Tibial artery (tissue), 4 donors: ENCODE results near the gene FXYD4.

Experiments used
- DNase-seq, 2 donors: peaks; one replicate each; pipeline ENCODE4 v3.0.0-alpha.2; 2019
- H3K27ac ChIP-seq, 2 donors: fragments of 200-600 bp; sonication (generic) in 1 of 2; 1 replicate in 1 of 2; 2 replicates in 1 of 2; pipeline ENCODE4 v1.5.1; 2018 to 2019; ENCODE audit warnings: mild to moderate bottlenecking in 1 of 2
- H3K27me3 ChIP-seq, 2 donors: fragments of 200-600 bp; sonication (generic) in 1 of 2; one replicate each; pipeline versions ENCODE4 v1.5.1 to v1.6.0; 2016 to 2019
- H3K36me3 ChIP-seq, 3 donors: fragments of 200-600 bp; sonication (generic) in 2 of 3; one replicate each; pipeline ENCODE4 v1.5.1; 2016 to 2019; ENCODE audit warnings: mild to moderate bottlenecking in 2 of 3
- H3K4me1 ChIP-seq, 4 donors: fragments of 200-600 bp; sonication (generic) in 2 of 4; 1 replicate in 3 of 4; 2 replicates in 1 of 4; pipeline ENCODE4 v1.5.1; 2016 to 2019
- H3K4me3 ChIP-seq, 2 donors: fragments of 200-600 bp; sonication (generic) in 1 of 2; 1 replicate in 1 of 2; 2 replicates in 1 of 2; pipeline ENCODE4 v1.5.1; 2018 to 2019; ENCODE audit warnings: mild to moderate bottlenecking in 2 of 2
- H3K9me3 ChIP-seq, 3 donors: fragments of 200-600 bp; sonication (generic) in 1 of 3; one replicate each; pipeline ENCODE4 v1.5.1; 2016 to 2019
- CTCF ChIP-seq, 2 experiments: fragments of 200-600 bp in 1 of 2; fragments of 450-650 bp in 1 of 2; IDR thresholded peaks; one replicate each; pipeline ENCODE4 v1.5.1; 2017 to 2019; ENCODE audit warnings: antibody characterized with exemption in 2 of 2, mild to moderate bottlenecking in 1 of 2, moderate library complexity in 1 of 2
- intact Hi-C: fragments of 100-400 bp; cut with DNase I; formaldehyde crosslinking; loops from one replicate; pipeline ENCODE4 v1.15.0; 2023; ENCODE audit warnings: low total_unique reads

FXYD4 gene

GRCh38 chr10:43409385-43410109, 38.1 kb downstream of the FXYD4 start:
- Histone ChIP-seq H3K36me3 (no peaks in the 10 kb centered on the region), H3K9me3 (no peaks in the 10 kb centered on the region), H3K27me3 (no peaks in the 10 kb centered on the region), H3K27ac (peak overlapping the region; percentile 97 to 99), H3K4me1 (peaks cover 3 to 32% (median 23%) of the 10 kb centered on the region in 4 donors), H3K4me3 (peak overlapping the region; percentile 74 to 91)
- TF ChIP-seq CTCF (IDR thresholded peaks at IDR 0.05) = no peak
- DNase-seq = peak in 1 of 2 donors; percentile 74
- intact Hi-C loops = no loop called here

- no peaks in the 10 kb centered on the region for H3K36me3 ChIP-seq
- H3K27me3 ChIP-seq = no peaks in the 10 kb centered on the region
- no peak overlapping the region for H3K4me3 ChIP-seq
- no peak for DNase-seq
- H3K4me1 ChIP-seq = peaks cover 3 to 24% (median 16%) of the 10 kb centered on the region in 4 donors
- intact Hi-C loops = no loop called here
- TF ChIP-seq CTCF (IDR thresholded peaks at IDR 0.05) = no peak
- H3K27ac ChIP-seq = no peak overlapping the region
- no peaks in the 10 kb centered on the region for H3K9me3 ChIP-seq
Measured at GRCh38 chr10:43410345-43410744, 38.9 kb downstream of the FXYD4 start.

- TF ChIP-seq CTCF (IDR thresholded peaks at IDR 0.05) = no peak
- Histone ChIP-seq H3K27ac (no peak overlapping the region), H3K4me3 (no peak overlapping the region), H3K4me1 (peaks cover under 1 to 13% (median 5%) of the 10 kb centered on the region in 4 donors), H3K36me3 (no peaks in the 10 kb centered on the region), H3K9me3 (no peaks in the 10 kb centered on the region), H3K27me3 (no peaks in the 10 kb centered on the region)
- intact Hi-C loops = no loop called here
- DNase-seq = no peak
Measured at GRCh38 chr10:43411536-43411935, 40.1 kb downstream of the FXYD4 start.

- Histone ChIP-seq H3K36me3 (no peaks in the 10 kb centered on the region), H3K4me1 (peaks cover 0 to 7% (median 3%) of the 10 kb centered on the region in 4 donors), H3K9me3 (no peaks in the 10 kb centered on the region), H3K27me3 (no peaks in the 10 kb centered on the region), H3K27ac (no peak overlapping the region), H3K4me3 (no peak overlapping the region)
- intact Hi-C loops = no loop called here
- TF ChIP-seq CTCF (IDR thresholded peaks at IDR 0.05) = no peak
- DNase-seq = no peak
Measured at GRCh38 chr10:43415544-43415943, 44.1 kb downstream of the FXYD4 start.

- no peak for TF ChIP-seq CTCF (IDR thresholded peaks at IDR 0.05)
- Histone ChIP-seq H3K36me3 (no peaks in the 10 kb centered on the region), H3K27me3 (no peaks in the 10 kb centered on the region), H3K4me1 (peaks cover 0 to 15% (median 5%) of the 10 kb centered on the region in 4 donors), H3K9me3 (no peaks in the 10 kb centered on the region), H3K27ac (no peak overlapping the region), H3K4me3 (no peak overlapping the region)
- intact Hi-C loops = no loop called here
- DNase-seq = no peak
Measured at GRCh38 chr10:43417950-43418768, 46.7 kb downstream of the FXYD4 start.
